H4 (cell line): ENCODE data around the gene OSR1. TPM values are rescaled to one million over a fixed set of nuclear protein-coding genes. Genes with fewer than 3 reads are reported as not detected.
"Not testable (repeated sequence)": the region's sequence is repeated elsewhere in the genome, so short reads cannot be mapped to it uniquely, and the experiment has no call there.

ENCODE experiments used
- DNase-seq: peaks from one replicate; pipeline ENCODE4 v3.0.0-alpha.2; 2015; ENCODE audit warnings: low spot score
- total RNA-seq: library from RNA; depleted of rRNA; stranded (reverse); fragments of >200 nt; shearing (Covaris generic); gene quantifications from 2 replicates; pipeline ENCODE4 v1.2.3, GENCODE V29; 2014

Gene OSR1
- total RNA-seq, 1 experiment from 2014 or later = 1.3 TPM

DNA sequence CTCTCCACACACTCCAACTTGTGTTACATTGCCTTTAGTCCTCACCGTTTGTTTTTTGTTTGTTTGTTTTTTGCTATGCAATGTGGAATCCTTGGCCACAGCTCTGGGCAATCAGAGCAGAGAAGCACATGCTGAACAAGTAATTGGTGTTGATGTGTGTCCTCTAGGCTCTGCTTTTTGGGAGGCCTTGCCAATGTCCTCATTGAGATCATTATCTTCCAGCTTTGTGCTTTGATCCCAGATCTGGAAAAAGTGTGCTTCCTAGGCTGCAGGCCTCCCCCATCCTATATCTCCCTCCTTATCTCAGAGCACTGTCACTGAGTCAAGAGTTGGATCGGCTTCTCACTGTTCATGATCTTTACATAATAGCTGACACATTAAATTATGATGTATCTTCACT, 25.9 kb downstream of the OSR1 start:
- no peak for DNase-seq

- DNase-seq = no peak
These were observed 27.0 kb downstream of the OSR1 start for GRCh38 chr2:19331450-19331849.

DNA sequence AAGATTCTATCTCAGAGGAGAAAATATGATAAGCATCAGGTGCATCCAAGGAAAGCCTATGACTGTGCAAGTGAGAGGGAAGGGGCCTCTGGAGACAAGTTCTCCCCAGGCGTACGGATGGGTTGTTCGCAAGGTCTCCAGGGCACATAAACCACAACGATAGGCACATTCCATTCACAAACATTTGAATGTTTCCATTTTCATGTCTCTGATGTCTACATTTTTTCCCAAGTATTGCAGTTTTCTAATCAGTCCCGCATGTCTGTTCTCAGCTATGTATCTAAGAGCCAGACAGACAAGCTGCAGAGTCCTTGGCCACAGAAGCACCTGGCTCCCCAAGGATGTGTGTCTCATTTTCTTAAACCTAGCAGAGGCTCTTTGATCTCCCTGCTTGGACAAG, 28.0 kb downstream of the OSR1 start:
- DNase-seq = no peak

- no peak for DNase-seq
These were observed 29.0 kb downstream of the OSR1 start for GRCh38 chr2:19329445-19329844.

- DNase-seq = no peak
These were observed 30.9 kb downstream of the OSR1 start for GRCh38 chr2:19327496-19327895.

- no peak for DNase-seq
These were observed 36.5 kb downstream of the OSR1 start for GRCh38 chr2:19321946-19322345.

DNA sequence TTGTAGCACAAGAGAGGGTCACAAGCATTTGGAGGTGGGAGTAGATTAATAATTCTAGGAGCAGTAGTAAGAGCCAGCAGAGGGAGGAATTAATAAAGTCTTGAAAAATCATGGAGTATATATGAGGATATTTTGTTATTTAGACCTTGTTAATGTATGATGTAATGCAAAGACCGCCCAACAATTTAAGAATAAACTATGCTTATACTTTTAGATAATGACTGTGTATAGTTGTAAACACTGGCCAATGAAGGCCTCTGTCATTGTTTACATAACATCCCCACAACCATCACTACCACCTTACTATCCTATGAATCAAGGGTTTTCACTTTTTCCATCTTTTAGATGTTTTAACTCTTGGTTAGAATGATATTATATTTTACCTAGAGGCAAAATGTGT, 37.6 kb downstream of the OSR1 start:
- no peak for DNase-seq

GRCh38 chr2:19319698-19320097, 38.7 kb downstream of the OSR1 start:
- DNase-seq = no peak

DNA sequence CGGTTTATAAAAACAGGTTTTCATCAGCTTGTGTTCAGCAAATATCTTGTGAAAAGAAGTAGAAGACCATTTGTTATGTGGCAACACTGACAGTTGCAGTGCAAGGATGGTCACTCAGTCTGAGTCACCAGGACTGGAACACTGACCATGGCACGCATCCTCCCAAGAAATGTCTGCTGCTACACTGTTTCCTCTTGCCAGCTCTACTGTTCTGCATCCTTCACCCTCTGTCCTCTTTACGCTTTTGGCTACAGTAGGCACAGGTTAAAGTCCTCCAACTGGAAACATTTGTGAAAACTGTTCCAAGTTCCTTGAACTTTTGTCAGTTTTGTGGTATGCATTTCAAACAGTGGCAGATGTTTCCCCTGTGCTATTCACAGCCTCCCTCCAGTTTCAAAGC, 39.4 kb downstream of the OSR1 start:
- DNase-seq = no peak

GRCh38 chr2:19313553-19313952, 44.9 kb downstream of the OSR1 start:
- DNase-seq = no peak

GRCh38 chr2:19312949-19313348, 45.5 kb downstream of the OSR1 start:
- DNase-seq = peak; percentile 5

DNA sequence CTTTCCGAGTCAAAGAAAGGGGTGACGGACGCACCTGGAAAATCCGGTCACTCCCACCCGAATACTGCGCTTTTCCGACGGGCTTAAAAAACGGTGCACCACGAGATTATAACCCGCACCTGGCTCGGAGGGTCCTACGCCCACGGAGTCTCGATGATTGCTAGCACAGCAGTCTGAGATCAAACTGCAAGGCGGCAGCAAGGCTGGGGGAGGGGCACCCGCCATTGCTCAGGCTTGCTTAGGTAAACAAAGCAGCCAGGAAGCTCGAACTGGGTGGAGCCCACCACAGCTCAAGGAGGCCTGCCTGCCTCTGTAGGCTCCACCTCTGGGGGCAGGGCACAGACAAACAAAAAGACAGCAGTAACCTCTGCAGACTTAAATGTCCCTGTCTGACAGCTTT, 52.4 kb downstream of the OSR1 start:
- DNase-seq = not testable (repeated sequence)

- DNase-seq = peak; percentile 17
These were observed 52.9 kb downstream of the OSR1 start for GRCh38 chr2:19305400-19306055.

- DNase-seq = no peak
These were observed 56.7 kb downstream of the OSR1 start for GRCh38 chr2:19301706-19302105.
